SKM-1 treated with dmso at 0.1 percent for 144 hours (cell line): ENCODE measurements around the gene ACP4.
"Not testable (repeated sequence)": the region's sequence is repeated elsewhere in the genome, so short reads cannot be mapped to it uniquely, and the experiment has no call there.

Experiments
- DNase-seq: peaks from one replicate; lab custom pipeline; 2025; ENCODE audit not compliant: unreplicated experiment; lab: John Stamatoyannopoulos, UW

ACP4 gene

GRCh38 chr19:50776131-50776530, 14.1 kb upstream of the ACP4 start:
- DNase-seq, result no peak

GRCh38 chr19:50777261-50777660, 13.0 kb upstream of the ACP4 start:
- no peak for DNase-seq

DNA sequence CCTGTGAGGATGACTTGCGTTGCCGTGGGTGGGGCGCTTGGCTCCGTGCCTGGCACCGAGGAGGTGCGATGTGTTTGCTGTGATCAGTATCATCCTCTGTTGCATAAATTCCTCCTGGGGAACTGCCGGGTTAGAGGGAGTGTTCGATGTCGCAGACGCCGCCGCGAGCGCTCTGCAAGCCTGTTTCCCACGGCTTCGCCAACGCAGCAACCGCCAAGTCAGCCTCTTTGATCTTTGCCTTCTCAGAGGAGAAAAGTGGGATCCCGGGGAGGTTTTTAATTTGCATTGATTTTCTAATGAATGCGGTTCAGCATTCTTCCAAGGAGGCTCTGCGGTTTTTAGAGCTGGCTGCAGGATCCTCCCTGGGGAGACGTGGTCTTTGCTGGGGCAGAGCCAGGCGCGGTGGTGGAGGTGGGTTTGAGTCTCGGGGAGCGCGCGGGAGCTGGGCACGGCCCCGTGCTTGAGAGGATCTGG, 12.3 kb upstream of the ACP4 start:
- no peak for DNase-seq

- no peak for DNase-seq
Measured at GRCh38 chr19:50778906-50779430, 11.2 kb upstream of the ACP4 start.

GRCh38 chr19:50779504-50780457, 10.4 kb upstream of the ACP4 start:
- no peak for DNase-seq

DNA sequence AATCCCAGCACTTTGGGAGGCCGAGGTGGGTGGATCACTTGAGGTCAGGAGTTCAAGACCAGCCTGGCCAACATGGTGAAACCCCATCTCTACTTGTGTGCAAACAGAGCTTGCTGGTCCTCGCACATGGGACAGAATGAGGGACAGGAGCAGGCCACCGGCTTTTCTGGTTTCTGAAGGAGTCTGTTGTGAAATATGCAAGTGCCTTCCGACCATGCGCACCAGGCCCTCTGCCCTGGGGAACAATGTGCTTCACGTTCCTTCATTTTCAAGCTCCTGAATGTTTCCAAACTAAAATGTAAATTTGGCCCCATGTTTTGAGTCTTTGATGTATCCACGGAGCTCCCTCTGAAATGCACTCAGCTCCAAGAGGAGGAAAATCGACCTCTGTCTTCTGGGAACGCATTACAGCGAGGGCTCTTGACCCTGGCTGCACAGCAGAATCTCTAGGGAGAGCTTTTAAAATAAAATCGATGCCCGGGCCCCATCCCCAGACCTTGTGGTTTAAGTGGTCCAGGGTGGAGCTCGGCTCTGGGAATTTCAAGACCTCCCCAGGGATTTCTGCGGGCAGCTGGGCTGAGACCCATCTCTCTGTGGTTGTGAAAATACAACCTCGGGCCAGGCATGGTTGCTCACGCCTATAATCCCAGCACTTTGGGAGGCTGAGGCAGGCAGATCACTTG, 9.3 kb upstream of the ACP4 start:
- DNase-seq, result no peak

DNA sequence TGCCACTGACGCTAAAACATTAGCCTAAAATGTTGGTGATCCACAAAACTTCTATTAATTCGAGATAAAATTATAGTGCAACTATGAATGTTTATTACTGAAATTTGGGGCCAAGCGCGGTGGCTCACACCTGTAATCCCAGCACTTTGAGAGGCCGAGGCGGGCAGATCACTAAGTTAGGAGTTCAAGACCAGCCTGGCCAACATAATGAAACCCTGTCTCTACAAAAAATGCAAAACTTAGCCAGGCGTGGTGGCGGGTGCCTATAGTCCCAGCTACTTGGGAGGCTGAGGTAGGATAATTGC, 6.4 kb upstream of the ACP4 start:
- not testable (repeated sequence) for DNase-seq

DNA sequence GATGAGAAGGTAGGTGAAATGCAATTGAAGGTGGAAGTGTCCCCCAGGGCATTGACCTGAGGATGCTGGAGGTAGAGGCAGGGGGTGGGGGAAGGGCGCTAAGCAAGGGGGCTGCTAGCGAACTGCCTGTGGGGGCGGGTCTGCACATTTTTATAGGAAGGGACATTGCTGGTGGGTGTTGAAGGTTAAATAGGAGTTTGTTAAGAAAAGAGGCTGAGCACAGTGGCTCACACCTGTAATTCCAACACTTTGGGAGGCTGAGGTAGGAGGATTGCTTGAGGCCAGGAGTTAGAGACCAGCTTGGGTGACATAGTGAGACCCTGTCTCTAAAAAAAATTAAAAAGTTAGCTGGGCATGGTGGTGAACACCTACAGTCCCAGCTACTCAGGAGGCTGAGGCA, 5.5 kb upstream of the ACP4 start:
- no peak for DNase-seq

GRCh38 chr19:50785329-50785728, 4.9 kb upstream of the ACP4 start:
- no peak for DNase-seq

DNA sequence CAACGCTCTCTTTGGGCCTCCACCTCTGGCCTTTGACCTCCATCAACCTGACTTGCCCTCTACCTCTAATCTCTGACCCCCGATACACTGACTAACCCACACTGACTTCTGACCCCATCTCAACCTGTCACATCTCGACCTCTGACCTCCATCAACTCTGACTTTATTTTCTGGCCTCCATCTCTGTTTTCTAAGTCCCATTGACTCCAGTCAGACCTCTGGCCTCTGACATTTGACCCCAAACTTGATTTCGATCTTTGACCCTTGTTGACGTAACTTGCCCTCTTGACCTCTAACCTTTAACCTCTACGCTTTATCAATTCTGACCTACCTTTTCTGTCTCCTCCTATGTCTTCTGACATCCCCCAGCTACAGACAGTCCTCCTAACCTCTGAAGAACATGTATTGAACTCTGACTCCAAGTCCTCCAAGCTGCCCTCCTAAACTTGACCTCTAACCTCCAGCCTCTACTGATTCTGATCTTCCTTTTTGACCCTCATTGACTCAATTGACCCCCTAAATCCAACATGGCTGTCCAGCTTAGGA, 780 bp downstream of the ACP4 start:
- DNase-seq, result no peak

DNA sequence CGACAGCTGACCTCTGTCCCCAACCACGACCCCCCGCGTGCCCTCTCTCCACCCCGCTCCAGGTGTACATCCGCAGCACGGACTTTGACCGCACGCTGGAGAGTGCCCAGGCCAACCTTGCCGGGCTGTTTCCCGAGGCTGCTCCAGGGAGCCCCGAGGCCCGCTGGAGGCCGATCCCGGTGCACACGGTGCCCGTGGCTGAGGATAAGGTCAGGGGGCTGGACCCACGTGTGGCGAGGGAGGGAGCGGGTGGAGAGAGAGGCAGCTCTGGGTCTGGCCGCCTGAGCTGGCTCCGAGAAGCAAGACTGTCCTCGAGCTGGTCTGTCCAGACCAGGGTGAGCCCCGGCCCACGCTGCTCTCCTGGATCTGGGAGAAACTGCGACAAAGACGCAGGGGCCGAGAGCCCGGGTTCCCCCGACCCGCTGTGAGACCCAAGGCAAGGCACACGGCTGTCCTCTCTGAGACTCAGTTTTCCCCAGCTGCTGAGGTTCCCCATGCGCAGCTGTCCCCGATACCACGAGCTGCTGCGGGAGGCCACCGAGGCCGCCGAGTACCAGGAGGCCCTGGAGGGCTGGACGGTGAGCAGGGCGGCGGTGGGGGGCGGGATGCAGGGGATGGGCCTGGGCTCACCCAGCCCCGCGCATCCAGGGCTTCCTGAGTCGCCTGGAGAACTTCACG, 1.5 kb downstream of the ACP4 start:
- no peak for DNase-seq

DNA sequence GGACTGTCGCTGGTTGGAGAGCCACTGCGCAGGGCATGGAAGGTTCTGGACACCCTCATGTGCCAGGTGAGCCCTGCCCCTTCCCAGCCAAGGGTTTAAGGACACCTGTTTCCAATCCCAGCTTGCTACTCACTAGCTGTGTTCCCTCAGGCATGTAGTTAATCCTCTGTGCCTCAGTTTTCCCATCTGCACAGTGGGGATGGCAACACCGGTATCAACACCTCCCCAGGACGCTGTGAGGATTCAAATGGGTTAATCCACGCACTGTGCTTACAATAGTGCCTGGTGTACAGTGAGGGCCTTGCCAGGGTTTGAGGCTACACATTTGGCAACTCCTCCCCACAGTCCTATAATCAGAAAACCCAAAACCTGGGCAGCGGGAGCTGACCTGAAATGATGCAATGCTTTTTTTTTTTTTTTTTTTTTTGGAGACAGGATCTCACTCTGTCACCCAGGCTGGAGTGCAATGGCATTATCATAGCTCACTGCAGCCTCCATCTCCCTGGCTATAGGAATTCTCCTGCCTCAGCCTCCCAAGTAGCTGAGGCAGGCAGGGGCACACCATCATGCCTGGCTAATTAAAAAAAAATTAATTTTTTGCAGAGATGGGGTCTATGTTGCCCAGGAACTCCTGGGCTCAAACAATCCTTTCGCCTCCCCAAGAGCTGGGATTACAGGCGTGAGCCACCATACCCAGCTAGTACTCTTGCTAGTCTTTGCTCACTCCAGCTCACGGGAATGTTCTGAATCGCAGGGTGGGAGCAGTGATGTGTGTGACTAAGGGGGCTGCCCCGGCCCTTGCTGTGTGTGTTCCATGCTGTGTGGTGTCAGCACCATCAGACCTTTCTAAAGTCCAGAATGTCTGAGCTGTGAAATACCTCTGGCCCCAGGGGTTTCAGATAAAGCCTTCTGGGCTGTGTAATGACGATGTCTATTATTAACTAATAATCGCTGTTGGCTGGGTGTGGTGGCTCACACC, 2.3 kb downstream of the ACP4 start:
- no peak for DNase-seq

DNA sequence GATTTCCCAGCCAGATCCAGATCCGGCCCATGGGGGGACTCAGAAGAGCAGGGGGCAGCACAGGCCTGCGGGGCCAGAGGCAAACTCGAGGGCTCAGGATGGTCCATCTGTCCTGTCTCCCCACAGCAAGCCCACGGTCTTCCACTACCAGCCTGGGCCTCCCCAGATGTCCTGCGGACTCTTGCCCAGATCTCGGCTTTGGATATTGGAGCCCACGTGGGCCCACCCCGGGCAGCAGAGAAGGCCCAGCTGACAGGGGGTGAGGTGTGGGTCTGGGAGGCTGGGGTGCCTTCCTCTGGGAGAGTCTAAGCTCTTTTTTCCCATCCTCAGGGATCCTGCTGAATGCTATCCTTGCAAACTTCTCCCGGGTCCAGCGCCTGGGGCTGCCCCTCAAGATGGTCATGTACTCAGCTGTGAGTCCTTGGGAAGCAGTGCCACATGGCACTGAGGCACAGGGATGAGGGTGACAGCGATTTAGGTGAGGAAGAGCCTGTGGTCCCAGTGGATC, 3.4 kb downstream of the ACP4 start:
- no peak for DNase-seq

DNA sequence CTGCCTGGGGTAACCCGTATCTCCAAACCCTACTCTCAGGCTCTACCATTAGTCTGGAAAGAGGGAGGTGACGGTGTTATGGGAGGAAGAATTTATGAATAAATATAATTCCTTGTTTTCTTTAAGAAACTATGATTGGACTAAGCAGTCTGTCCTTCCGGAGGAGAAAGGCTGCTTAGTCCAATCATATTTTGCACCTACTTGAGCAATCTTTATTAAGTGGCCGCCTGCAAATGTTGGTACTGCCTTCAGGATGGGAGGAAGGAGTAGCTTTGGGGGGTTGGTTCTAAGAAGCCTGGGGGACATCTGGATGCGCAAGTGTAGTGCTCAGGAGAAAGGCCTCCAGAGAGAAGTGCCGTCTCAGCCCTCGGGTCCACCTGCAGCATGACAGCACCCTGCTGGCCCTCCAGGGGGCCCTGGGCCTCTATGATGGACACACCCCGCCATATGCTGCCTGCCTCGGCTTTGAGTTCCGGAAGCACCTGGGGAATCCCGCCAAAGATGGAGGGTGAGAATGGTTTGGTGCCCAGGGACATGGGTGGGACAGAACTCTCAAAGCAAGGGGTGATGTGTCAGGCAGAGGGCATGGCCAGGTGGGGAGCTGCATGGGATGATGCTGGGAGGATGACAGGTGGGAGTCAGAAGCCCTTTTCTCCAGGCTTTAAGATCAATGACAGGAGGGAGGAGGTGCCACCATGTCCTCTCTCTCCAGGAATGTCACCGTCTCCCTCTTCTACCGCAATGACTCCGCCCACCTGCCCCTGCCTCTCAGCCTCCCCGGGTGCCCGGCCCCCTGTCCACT, 4.1 kb downstream of the ACP4 start:
- no peak for DNase-seq

GRCh38 chr19:50794876-50795663, 4.9 kb downstream of the ACP4 start:
- DNase-seq, result no peak

- no peak for DNase-seq
Measured at GRCh38 chr19:50795664-50796073, 5.5 kb downstream of the ACP4 start.

- DNase-seq, result no peak
Measured at GRCh38 chr19:50796128-50796633, 6.0 kb downstream of the ACP4 start.
